Stimulated activated CD4-positive, alpha-beta T cell treated with anti-CD3 and anti-CD28 coated beads, Interleukin-12 subunit alpha, Interleukin-12 subunit beta, amount 100 ng/mL, for 4 hours (primary cell): ENCODE results near the gene ZDHHC20.
"Not testable (repeated sequence)": the region's sequence is repeated elsewhere in the genome, so short reads cannot be mapped to it uniquely, and the experiment has no call there.

ENCODE experiments used
- DNase-seq: peaks from one replicate; pipeline ENCODE4 v3.0.0-alpha.2; 2020

Gene ZDHHC20

DNA sequence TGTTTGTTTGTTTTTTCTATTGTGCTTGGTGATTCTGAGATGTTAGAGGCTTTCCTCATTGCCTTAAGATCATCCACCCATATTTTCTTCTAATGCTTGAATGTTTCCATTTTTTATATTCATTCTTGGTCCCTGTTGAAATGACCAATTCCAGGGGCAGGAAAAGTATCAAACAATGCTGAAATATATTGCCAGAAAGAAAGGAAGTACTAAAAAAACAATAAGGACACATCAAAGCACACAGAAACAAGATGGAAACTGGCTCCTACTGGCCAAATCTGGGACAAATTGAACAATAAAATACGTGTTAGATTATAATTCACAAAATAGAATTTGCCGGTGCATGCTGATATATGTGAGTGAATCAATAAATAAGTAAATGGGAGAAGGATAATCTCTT lies 23.9 kb downstream of the ZDHHC20 start:
- no peak for DNase-seq

DNA sequence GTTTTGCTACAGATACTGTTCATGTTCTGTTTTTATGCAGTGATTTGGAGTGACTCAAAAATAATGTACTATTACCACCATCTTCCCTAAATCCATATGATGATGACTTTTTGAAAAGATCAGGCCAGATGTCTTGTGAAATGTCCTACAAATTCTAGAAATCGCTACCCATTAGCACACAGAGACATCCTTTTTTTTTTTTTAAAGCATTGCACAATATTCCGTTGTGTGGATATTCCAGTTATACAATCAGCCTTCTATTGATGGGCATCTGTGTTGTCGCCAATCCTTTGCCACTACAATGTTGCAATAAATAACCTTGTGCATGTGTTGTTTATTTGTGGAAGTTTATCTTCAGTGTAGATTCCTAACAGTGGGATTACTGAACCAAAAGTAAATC lies 24.5 kb downstream of the ZDHHC20 start:
- no peak for DNase-seq

DNA sequence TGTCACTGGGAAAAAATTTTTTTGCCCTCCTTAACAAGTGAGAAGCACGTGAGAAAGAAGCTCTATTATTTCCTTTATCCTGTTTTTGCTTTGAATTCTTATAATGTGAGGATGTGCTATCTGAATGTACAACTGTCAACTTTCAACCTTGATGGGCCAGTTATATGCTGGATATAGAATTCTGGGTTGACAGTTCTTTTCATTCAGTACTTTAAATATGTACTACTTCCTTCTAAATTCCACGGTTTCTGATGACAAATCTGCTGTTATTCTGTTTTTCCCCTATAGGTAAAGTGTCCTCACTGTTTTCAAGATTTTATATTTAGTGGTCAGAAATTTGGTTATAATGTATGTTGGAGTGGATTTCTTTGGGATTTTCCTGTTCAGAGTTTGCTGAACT lies 29.9 kb downstream of the ZDHHC20 start:
- no peak for DNase-seq

DNA sequence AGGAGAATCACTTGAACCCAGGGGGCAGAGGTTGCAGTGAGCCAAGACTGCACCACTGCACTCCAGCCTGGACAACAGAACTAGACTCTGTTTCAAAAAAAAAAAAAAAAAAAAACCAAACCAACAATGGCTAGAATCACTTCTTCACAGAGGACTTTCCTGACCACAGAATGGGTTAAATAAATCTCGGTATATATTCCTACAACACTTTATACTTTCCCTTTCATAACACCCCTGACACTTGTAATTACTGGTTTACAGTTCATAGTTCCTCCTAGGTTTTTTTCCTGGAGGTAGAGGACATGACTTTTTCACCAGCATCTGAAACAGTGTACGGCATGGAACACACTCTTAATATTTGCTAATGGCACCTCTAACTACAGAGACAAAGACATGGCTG lies 31.4 kb downstream of the ZDHHC20 start:
- no peak for DNase-seq

DNA sequence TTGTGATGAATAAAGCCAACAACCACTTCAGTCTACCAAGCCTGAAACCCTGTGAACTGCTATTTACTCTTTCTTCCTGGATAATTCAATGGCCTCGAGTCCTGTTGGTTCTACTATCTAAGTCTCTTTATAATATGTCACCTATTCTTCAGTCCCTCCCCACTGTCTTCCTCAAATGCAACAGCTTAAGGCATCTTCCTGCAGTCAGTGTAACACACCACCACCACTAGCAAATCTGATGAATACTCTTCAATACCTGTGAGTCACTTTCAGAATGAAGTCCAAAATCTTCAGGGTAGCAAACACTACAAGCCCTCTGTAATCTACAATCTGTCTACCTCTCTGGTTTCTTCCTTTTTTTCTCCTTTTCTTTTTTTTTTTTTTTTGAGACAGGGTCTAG lies 32.9 kb downstream of the ZDHHC20 start:
- no peak for DNase-seq

DNA sequence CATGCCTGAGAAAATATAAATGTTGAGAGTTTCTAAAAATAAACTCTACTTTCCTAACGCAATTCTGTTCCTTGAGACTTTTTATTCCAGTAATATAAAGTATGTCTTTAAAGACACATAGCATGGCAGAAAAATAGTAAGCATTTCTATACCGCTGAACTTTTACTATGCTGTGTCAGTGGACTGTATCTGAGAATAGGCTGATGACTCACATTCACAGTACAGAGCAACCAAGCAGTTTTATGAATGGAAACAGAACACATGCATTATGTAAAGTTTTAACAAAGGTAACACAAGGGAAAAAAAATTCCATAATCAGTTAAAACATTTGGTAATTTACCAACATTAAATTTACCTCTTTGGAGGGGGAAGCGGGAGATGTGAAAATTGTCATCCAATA lies 38.4 kb downstream of the ZDHHC20 start:
- no peak for DNase-seq

DNA sequence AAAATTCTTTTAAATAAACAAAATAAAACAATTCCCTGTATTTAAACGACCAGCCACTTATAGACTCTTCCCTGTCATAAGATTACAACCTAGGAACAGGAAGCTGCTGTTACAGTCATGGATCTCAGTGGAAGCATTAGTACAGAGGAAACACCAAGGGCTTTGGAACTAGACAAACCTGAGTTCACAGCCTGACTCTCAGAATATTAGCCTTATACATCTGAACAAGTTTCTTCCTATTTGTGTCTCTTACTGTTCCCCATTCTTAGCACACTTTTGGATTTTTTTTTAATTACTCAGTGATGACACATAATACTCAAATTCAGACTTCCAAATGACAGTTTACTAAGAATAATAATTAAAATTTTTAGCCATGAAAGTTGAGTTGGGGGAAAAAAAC lies 46.1 kb downstream of the ZDHHC20 start:
- no peak for DNase-seq

DNA sequence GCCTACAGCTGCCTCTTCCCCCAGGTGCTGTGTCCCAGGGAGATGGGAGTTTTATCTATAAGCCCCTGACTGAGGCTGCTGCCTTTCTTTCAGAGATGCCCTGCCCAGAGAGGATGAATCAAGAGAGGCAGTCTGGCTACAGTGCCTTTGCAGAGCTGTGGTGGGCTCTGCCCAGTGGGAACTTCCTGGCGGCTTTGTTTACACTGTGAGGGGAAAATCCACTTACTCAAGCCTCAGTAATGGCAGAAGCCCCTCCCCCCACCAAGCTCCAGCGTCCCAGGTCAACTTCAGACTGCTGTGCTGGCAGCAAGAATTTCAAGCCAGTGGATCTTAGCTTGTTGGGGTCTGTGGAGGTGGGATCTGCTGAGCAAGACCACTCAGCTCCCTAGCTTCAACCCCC lies 48.6 kb downstream of the ZDHHC20 start:
- not testable (repeated sequence) for DNase-seq

DNA sequence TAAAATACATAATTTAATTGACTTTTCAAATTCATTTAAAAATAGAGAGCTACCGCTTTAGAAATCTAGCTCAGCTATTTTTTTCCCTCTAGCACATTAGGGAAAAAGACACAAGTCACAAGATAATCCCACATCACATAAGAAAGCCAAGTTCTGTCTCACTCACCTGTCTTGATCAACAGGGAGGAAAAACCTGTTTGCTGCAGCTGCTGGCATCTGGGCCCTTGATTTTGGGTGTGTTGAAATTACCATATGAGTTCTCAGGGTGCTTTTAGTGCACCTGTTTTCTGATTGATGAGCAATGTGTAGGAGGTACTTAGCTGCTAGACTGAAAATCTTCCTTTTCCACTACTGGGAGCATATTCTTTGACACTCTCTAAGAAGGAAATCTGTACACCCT lies 53.8 kb downstream of the ZDHHC20 start:
- no peak for DNase-seq

DNA sequence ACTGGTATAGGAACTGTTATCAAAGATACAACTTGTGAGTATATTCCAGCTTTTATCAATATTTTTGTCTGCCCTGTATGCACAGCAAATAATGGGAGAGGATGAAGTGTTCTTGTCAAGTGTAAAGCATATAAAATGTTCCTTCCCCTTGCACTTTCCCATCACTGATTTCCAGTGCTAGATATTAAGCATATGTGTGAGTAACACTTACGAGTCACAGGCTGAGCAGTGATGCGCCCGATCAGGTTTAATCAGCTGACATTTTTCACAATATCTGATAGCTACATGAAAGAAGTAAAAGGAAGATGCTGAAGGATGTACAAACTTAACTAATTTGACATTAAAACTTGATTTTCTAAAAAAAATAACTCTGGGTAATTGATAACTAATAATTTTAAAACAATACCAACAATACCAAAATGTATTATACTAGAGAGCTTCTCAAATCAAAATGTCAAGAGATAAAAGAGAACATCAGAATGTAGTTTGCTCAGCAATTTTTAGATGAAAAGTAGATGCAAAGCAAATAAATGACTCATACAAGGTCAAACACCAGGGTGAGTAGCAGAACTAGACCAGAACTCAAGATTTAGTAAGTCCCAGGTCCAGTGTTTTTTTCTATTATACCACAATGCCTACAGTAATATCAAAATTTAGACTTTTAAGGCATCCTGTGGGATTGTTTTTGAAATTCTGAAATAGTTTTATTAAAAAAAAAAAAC lies 56.4 kb downstream of the ZDHHC20 start:
- no peak for DNase-seq

DNA sequence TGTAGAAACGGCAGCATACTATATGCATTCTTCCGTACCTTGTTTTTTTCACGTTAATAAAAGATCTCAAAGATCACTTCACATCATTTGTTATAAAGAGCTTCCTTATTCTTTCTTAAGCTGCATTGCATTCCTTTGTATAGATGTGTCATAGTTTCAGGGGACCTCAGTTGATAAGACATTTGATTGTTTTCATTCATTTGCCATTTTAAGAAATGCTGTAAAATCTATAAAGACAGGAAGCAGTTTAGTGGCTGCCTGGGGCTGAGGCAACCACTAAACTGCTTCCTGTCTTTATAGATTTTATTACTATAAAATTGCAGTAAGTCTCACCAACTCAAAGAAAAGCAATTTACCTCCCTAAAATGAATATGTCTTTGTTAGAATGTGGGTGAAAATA lies 59.4 kb downstream of the ZDHHC20 start:
- no peak for DNase-seq

DNA sequence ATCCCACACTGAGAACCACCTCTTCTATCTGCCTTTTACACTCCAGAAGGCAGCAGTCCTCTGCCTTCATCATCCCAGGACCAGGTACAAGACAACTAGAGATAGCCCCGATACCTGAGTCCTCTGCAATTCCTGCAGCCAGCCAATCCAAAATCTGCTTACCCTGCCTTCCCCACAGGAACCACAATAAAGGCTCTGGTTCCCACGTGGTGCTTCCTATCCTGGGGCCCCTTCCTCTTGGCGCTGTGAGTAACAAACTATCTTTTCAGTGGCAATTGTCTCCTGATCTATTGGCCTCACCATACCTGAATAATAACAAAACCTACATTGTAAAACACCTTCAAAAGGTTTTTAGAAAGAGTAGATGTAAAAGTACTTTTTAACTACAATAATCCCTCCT lies 63.1 kb downstream of the ZDHHC20 start:
- DNase-seq, result no peak

DNA sequence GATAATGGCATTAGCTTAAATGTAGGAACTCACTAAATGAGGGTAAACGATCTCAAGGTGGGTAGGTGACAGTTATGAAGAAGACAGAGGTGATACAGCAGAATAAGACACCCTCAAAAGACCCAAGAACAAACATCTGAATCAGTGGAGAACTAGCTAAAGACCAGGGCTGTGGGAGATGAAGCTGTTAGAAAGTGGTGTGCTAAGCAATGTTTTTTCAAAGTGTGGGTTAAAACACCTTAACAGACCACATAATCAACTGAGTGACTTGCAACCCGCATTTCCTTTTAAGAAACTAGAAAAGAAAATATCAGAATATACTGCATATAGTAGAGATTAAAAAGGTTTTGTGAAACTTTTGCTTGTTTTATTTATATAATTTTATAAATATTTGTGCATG lies 70.0 kb downstream of the ZDHHC20 start:
- no peak for DNase-seq

DNA sequence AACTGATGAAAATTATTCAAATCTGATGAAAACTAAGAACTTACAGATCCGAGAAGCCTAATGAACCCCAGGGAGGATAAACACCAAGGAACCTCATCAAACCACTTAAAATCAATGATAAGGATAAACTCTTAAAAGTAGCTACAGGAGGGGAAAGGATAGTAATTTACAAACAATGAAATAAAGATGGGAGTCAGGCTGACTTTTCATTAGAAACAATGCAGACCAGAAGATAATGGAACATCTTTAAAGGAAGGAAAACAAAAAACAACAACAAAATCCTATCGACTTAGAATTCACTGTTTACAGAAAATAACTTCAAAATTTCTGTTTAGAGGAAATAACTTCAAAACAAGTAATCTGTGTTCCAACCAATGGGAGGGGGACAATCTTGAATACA lies 73.4 kb downstream of the ZDHHC20 start:
- no peak for DNase-seq

DNA sequence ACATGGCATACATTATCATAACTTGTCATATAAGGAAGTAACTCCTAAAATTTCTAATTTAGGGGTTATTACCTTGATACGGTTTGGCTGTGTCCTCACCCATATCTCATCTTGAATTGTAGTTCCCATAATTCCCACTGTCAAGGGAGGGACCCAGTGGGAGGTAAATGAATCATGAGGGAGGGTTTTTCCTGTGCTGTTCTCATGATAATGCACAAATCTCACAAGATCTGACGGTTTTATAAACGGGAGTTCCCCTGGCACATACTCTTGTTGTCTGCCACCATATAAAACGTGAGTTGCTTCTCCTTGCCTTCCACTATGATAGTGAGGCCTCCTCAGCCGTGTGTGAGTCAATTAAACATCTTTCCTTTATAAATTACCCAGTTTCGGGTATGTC lies 76.0 kb downstream of the ZDHHC20 start:
- no peak for DNase-seq

DNA sequence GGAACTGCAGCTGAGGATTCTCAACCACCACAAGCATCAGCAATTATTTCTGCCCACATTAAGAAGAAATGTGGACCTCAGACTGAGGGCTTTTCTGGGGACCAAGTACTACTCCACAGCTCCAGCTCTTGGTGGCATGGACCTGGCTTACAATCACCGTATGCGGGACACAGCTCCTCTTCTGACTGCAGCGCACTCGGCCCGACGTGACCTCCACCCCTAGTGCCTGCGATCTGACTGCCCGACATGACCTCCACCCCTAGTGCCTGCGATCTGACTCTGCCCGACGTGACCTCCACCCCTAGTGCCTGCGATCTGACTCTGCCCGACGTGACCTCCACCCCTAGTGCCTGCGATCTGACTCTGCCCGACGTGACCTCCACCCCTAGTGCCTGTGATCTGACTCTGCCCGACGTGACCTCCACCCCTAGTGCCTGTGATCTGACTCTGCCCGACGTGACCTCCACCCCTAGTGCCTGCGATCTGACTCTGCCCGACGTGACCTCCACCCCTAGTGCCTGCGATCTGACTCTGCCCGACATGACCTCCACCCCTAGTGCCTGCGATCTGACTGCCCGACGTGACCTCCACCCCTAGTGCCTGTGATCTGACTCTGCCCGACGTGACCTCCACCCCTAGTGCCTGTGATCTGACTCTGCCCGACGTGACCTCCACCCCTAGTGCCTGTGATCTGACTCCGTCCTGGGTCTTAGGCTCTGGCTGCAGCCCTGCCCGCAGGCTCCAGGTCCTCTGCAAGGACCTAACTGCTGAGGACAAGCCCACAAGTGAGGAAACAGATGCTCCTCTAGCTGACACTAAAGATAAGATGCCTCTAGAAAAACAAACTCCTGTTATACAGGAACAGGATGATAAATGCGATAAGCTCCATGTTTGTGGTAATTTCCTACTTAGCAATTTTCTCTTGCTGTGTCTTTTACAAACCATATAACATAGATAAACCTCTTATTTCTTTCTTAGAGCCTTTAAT lies 81.8 kb downstream of the ZDHHC20 start:
- not testable (repeated sequence) for DNase-seq

DNA sequence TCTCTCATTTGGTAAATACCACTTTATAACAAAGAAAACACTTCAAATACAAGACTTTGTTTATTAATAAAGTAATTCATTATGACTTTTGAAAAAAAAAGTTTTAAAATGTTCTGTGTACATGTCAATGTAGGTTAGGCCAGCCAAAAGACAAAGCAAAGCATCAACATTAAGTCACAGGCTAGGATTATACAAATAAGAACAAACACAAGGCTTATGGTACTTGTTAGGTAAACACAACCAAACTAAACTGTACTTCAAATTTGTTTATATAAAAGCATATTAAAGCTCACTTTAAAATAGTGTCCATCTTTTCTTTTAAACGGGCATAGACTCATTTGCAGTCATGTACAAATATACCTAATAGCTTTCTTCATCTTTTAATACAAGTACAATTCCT lies 86.6 kb downstream of the ZDHHC20 start:
- DNase-seq, result no peak

DNA sequence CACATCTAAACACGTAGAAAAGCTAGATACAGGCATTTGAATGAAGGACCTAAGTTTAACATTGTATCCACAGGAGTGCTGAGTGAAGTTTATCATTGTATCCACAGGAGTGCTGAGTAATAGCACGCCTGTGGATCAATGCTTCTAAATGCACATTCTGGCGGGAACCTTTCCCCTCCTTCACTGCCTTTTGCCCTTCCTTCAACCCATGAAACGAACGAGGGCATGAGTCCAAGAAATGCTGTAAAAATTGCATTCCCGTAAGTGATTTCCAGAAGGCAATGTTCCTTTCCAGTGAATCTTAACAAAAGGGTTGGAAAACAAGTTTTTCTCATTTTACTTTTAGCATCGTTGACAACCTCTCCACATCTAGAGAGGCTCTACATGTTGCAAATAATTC lies 88.1 kb downstream of the ZDHHC20 start:
- no peak for DNase-seq

DNA sequence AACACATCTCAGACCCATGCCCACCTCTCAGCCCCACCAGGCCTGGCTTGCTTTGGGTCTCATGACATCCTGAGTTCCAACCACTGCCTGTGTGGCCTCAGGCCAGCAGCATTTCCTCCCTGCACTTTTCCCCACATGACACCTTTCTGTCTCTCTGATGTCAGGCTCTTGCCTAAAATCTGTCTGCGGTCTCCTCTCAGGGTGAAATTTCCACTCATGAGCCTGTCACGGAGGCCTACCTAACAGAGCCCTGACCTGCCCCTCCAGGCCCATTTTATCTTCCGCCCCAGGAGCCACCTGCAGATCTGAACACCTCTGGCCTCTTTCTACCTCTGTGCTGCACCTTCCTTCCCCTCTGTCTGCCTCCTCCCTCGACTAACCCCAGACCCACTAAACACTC lies 93.5 kb downstream of the ZDHHC20 start:
- no peak for DNase-seq

DNA sequence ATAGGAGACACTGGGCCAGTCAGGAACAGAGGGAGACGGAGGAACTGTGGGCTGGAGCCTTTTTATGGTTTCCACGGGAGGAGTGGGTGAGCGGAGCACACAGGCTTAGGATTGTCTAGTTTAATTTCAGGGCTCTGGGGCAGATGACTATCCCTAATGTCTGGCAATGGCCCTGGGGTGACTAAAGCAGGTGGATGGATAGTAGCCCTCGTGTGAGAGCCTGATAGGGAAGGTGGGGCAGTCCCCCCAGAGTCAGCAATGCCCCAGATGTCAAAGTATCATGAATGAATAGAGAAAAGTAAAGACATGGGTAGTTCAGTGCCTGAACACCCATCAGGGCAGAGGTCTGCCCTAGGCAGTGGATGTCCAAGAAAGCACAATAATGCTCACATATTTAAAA lies 94.2 kb downstream of the ZDHHC20 start:
- DNase-seq, result no peak

DNA sequence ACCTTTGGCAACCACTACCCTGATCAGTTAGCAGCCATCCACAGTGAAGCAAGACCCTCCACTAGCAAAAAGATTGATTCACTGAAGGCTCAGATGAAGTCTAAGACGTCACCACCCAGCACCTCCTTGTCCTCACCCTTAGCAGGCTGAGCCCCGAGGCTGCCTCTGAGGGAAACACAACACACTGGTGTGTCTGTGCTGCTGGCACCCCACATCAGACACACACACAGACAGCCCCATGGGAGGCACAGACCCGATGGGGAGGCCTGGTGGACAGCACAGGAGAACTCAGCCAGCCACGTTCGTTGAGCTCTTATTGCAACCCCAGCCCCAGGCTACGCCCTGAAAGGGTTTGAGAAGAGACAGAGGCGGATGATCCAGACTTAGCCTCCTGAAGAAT lies 94.7 kb downstream of the ZDHHC20 start:
- DNase-seq, result no peak

DNA sequence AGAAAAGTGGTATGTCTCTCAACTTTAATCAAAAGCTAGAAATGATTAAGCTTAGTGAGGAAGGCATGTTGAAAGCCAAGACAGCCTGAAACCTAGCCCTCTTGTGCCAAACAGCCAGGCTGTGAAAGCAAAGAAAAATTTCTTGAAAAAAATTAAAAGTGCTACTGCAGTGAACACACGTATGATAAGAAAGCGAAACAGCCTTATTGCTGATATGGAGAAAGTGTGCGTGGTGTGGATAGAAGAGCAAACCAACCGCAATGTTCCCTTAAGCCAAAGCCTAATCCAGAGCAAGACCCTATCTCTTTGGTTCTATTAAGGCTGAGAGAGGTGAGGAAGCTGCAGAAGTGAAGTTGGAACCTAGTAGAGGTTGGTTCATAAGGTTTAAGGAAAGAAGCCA lies 96.4 kb downstream of the ZDHHC20 start:
- no peak for DNase-seq

DNA sequence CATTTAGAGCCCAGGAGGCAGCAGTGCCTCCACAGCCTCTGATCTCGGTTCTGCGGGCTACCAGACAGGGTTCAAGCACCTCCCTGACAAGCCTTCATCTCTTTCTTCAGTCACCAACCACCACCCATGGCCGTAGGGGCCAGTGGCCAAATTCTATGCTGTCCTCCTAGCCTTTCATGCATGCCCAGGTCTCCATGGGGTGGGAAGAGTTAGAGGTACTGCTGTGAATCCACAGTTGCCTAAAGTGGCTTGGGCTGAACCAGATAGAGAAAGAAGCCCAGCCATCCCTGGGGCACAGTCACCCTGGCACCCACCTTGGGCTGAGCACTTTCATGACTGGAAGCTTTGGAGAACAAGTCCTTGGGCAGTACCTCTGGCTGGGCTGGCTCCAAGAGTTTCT lies 97.4 kb downstream of the ZDHHC20 start:
- no peak for DNase-seq

DNA sequence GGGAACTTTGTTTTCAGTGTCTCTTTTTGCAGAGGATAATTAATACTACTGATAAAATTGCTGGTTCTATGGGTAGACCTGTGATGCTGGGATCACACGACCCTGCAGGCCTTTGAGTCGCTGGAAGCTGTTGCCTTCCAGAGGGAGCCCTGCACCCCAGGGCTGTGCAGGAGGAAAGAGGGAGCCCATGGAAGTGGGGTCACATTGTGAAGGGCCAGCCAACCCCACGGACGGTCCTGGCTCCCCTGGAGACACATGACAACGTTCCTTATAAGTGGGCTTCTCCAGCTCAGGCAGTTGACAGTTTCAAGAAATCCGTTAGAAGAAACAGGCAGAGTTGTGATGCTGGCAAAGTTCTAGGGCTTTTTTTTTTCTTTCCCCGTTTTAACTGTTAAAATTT lies 98.0 kb downstream of the ZDHHC20 start:
- DNase-seq, result no peak
